Immature natural killer cell (primary cell): ENCODE results near the gene HHATL. TPM values are rescaled to one million over a fixed set of nuclear protein-coding genes. Genes with fewer than 3 reads are reported as not detected.

Source experiments
- DNase-seq, 3 donors: peaks; one replicate each; pipeline ENCODE4 v3.0.0; 2022; ENCODE audit warnings: mixed read lengths in 1 of 3
- H3K27ac Mint-ChIP-seq, 6 donors: one replicate each; pipeline ENCODE4 v1.8.0; 2020; ENCODE audit warnings: mixed read lengths in 6 of 6, mild to moderate bottlenecking in 5 of 6, inconsistent platforms in 4 of 6, moderate library complexity in 3 of 6
- H3K27me3 Mint-ChIP-seq, 3 donors: one replicate each; pipeline ENCODE4 v1.8.0; 2020 to 2021; ENCODE audit warnings: low read depth in 3 of 3, mild to moderate bottlenecking in 3 of 3, mixed read lengths in 3 of 3, moderate library complexity in 3 of 3, inconsistent platforms in 1 of 3
- H3K36me3 Mint-ChIP-seq, 3 donors: one replicate each; pipeline ENCODE4 v1.8.0; 2020; ENCODE audit warnings: mixed read lengths in 3 of 3, inconsistent platforms in 2 of 3, mild to moderate bottlenecking in 2 of 3
- H3K4me1 Mint-ChIP-seq, 2 donors: one replicate each; pipeline ENCODE4 v1.8.0; 2020; ENCODE audit warnings: inconsistent platforms in 2 of 2, mild to moderate bottlenecking in 2 of 2, mixed read lengths in 2 of 2, moderate library complexity in 1 of 2
- H3K4me3 Mint-ChIP-seq, 5 donors: one replicate each; pipeline ENCODE4 v1.8.0; 2020; ENCODE audit warnings: mild to moderate bottlenecking in 5 of 5, mixed read lengths in 5 of 5, inconsistent platforms in 3 of 5, moderate library complexity in 3 of 5
- H3K9me3 Mint-ChIP-seq, 6 donors: one replicate each; pipeline ENCODE4 v1.8.0; 2020; ENCODE audit warnings: mild to moderate bottlenecking in 6 of 6, mixed read lengths in 6 of 6, inconsistent platforms in 4 of 6, moderate library complexity in 3 of 6
- polyA plus RNA-seq, 3 donors: library from polyadenylated mRNA; unstranded; fragments of 300-500 nt; fragmentation: Illumina TruSeq; gene quantifications; one replicate each; pipeline ENCODE4 v1.2.3, GENCODE V29; 2021

Gene HHATL
- polyA plus RNA-seq, 3 donors from 2014 or later: not detected

DNA sequence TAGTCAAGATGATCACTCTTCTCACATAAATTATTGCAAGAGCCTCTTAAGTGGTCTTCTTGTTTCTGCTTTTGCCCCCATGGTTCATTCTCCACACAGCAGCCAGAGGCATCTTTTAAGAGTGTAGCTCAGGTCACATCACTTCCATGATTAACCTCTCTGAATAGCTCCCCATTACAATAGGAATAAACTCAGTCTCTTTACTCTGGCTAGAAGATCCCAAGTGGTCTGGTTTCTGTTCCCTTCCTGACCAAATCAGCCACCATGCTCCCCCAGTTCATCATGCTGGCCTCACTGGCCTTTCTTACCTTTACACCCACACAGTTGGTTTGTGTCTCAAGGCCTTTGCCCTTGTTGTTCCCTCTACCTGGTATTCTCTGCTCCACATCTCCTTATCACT, 8.2 kb downstream of the HHATL start:
- Mint-ChIP-seq H3K27ac (no peak overlapping the region), H3K27me3 (peaks cover 2 to 6% (median 4%) of the 10 kb centered on the region in 3 donors), H3K4me1 (peaks cover 5 to 6% of the 10 kb centered on the region in 2 donors), H3K9me3 (no peaks in the 10 kb centered on the region), H3K4me3 (no peak overlapping the region), H3K36me3 (no peaks in the 10 kb centered on the region)
- DNase-seq: no peak

DNA sequence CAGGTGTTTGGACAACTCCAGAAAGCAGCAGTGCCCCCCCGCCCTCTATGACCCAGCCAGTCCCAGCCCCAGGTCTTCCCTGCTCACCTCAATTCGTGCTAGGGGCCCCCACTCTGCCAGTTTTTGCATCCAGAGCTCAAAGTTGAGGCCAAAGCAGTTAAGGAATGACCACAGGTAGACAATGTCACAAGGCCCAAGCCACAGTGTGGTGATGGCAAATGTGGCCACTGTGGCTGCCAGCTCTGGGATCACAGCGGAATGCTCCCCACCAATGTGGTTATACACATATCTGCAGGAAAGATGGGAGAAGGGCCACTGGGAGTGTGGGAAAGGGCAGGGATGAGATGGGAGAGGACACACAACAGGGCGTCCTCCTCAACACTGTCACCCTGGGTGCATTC, 9.1 kb downstream of the HHATL start:
- peaks cover 2 to 6% (median 4%) of the 10 kb centered on the region in 3 donors for H3K27me3 Mint-ChIP-seq
- no peaks in the 10 kb centered on the region for H3K36me3 Mint-ChIP-seq
- no peaks in the 10 kb centered on the region for H3K9me3 Mint-ChIP-seq
- no peak for DNase-seq
- no peak overlapping the region for H3K4me3 Mint-ChIP-seq
- H3K27ac Mint-ChIP-seq: no peak overlapping the region
- H3K4me1 Mint-ChIP-seq: peaks cover 1% of the 10 kb centered on the region in 2 donors

DNA sequence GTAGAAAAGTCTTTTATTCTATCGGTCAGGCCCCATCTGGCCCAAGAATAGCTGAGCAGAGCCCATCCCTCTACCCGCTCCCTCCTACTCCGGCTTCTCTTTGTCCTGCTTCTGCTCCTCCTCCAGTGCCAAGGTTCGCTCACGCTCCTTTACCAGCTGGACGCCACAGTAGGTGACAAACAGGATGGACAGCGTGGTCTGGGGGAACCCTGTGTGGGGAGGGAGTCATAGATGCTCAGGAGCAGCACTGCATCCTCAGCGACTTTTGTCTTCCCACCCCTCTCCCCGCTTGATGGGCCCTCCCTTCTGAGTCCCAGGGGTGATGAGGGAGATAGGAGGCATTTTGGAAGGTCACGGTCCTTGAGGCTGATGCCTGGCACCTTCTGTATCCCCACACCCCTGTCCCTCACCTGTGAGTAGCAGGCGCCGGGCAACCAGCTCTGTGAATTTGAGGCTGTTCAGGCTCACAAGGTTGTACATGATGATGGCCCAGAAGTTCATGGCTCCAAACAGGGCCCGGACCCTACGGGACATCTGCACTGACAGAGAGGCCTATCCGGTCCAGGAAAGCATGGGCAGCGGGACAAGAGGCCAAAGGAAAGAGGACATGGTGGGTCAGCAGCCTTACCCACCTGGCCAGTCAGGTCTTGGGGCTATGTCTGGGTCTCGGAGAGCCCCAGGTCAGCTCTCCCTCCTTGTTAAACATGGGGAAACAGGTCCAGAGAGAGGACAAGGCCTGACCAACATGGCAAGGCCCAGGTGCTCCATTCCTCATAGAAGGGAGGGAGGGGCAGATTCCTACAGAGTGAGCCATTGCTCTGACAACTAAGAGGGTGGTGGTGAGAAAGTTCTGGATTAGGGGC, 9.7 kb downstream of the HHATL start:
- Mint-ChIP-seq H3K36me3 (no peaks in the 10 kb centered on the region), H3K9me3 (no peaks in the 10 kb centered on the region), H3K27me3 (peaks cover 2 to 4% (median 3%) of the 10 kb centered on the region in 3 donors), H3K4me3 (no peak overlapping the region), H3K27ac (no peak overlapping the region), H3K4me1 (no peaks in the 10 kb centered on the region)
- DNase-seq: no peak

GRCh38 chr3:42691816-42692666, 10.6 kb downstream of the HHATL start:
- no peak for DNase-seq
- no peak overlapping the region for H3K4me3 Mint-ChIP-seq
- peaks cover 2 to 6% (median 3%) of the 10 kb centered on the region in 3 donors for H3K27me3 Mint-ChIP-seq
- no peaks in the 10 kb centered on the region for H3K4me1 Mint-ChIP-seq
- no peaks in the 10 kb centered on the region for H3K36me3 Mint-ChIP-seq
- H3K27ac Mint-ChIP-seq: no peak overlapping the region
- H3K9me3 Mint-ChIP-seq: no peaks in the 10 kb centered on the region

DNA sequence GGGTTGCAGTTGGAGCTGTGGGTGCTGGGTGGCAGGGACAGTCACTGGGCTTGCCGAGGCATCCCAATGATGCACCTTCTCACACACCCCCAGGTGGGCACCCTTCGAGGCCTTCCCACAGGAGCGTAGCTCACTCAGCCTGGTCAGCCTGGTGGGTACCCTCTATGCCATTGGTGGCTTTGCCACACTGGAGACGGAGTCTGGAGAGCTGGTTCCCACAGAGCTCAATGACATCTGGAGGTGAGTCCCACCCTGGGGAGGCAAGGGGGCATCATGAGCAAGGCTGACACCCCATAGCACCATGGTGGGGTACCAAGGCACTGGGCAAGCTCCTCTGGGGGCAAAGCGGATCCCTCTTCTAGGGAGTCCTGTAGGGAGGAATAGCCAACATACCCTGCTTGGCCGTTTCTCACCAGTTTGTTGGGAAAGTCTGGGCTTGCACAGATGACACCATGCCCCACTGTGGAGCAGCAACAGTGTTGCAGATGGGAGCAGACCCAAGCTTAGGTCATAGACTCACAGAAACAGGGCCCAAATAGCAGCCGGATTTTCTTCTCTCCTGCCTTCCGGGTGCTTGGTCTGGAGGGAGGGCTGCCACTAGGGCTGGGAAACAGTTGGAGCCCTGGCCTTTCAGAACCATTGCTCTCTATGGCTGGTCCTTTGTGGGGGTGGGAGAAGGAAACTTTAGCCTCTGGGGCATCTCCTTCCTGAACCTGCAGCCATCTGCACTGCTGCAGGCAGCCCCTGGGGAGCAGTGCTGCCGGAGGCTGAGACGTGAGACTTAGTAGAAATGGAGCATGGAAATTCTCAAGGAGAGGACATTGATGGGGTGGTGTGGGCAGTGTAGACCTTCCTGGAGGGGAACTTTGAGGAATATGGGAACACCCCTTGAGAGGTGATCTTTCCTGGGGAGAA, 11.6 kb downstream of the HHATL start:
- peaks cover 2 to 6% (median 3%) of the 10 kb centered on the region in 3 donors for H3K27me3 Mint-ChIP-seq
- H3K27ac Mint-ChIP-seq: no peak overlapping the region
- H3K36me3 Mint-ChIP-seq: no peaks in the 10 kb centered on the region
- H3K4me3 Mint-ChIP-seq: no peak overlapping the region
- no peak for DNase-seq
- H3K4me1 Mint-ChIP-seq: no peaks in the 10 kb centered on the region
- no peaks in the 10 kb centered on the region for H3K9me3 Mint-ChIP-seq

- H3K4me3 Mint-ChIP-seq: no peak overlapping the region
- no peaks in the 10 kb centered on the region for H3K9me3 Mint-ChIP-seq
- no peak overlapping the region for H3K27ac Mint-ChIP-seq
- no peaks in the 10 kb centered on the region for H3K4me1 Mint-ChIP-seq
- no peaks in the 10 kb centered on the region for H3K36me3 Mint-ChIP-seq
- DNase-seq: no peak
- H3K27me3 Mint-ChIP-seq: peaks cover 2 to 8% (median 3%) of the 10 kb centered on the region in 3 donors
Observed at GRCh38 chr3:42690191-42690590, 12.4 kb downstream of the HHATL start.

- DNase-seq: no peak
- no peak overlapping the region for H3K4me3 Mint-ChIP-seq
- H3K9me3 Mint-ChIP-seq: no peaks in the 10 kb centered on the region
- no peaks in the 10 kb centered on the region for H3K4me1 Mint-ChIP-seq
- H3K36me3 Mint-ChIP-seq: no peaks in the 10 kb centered on the region
- H3K27me3 Mint-ChIP-seq: peaks cover 3 to 8% (median 4%) of the 10 kb centered on the region in 3 donors
- no peak overlapping the region for H3K27ac Mint-ChIP-seq
Observed at GRCh38 chr3:42689421-42690014, 13.1 kb downstream of the HHATL start.

DNA sequence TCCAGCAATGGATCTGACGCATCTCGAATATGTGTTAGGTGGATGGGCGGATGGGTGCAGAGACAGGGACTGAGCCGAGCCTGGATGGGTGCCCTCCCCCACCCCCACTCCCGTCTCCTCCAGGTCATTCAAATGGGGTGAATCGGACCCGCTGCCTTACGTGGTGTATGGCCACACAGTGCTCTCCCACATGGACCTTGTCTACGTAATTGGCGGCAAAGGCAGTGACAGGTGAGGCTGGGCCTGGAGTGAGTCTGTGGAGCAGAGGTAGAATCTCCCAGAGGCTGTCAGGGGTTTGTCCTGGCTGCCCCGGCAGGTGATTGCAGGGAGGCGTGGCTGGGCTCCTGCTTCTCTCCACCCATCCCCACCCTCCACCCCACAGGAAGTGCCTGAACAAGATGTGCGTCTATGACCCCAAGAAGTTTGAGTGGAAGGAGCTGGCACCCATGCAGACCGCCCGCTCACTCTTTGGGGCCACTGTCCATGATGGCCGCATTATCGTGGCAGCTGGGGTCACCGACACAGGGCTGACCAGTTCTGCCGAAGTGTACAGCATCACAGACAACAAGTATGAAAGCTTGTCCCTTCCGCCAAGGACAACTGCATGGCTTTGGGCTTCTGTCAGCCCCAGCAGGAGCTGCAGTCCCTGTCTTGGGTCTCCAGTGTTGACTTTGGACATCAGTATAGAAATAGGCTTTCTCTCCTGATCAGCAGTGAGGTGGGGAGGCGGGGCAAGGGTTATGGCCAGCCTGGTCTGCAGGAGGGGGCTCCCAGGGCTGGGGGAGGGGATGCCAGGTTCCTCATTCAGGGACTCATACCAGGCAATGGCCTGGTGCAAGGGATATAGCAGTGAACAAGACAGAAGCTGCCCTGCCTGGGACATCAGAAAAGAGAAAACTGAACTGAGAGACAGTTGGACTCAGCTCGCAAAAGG, 13.8 kb downstream of the HHATL start:
- Mint-ChIP-seq H3K4me1 (no peaks in the 10 kb centered on the region), H3K4me3 (no peak overlapping the region), H3K36me3 (no peaks in the 10 kb centered on the region), H3K27me3 (peaks cover 5 to 8% (median 5%) of the 10 kb centered on the region in 3 donors), H3K27ac (no peak overlapping the region), H3K9me3 (no peaks in the 10 kb centered on the region)
- no peak for DNase-seq

DNA sequence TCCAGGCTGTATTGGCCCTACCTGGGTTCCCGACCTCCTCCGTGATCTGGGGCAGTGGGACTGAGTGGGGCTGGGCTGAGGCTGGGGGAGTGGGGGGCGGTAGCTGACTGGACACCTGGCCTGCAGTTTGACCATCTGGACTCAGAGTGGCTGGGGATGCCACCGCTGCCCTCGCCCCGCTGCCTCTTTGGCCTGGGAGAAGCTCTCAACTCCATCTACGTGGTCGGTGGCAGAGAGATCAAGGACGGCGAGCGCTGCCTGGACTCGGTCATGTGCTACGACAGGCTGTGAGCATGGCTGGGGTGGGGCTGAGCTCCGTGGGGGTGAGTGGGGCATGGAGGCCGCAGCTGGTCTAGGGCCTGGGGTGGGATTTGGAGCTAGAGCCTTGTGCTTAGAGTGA, 14.6 kb downstream of the HHATL start:
- H3K9me3 Mint-ChIP-seq: no peaks in the 10 kb centered on the region
- H3K27ac Mint-ChIP-seq: no peak overlapping the region
- no peak for DNase-seq
- H3K4me1 Mint-ChIP-seq: no peaks in the 10 kb centered on the region
- H3K36me3 Mint-ChIP-seq: no peaks in the 10 kb centered on the region
- H3K27me3 Mint-ChIP-seq: peaks cover 6 to 8% (median 7%) of the 10 kb centered on the region in 3 donors
- no peak overlapping the region for H3K4me3 Mint-ChIP-seq

DNA sequence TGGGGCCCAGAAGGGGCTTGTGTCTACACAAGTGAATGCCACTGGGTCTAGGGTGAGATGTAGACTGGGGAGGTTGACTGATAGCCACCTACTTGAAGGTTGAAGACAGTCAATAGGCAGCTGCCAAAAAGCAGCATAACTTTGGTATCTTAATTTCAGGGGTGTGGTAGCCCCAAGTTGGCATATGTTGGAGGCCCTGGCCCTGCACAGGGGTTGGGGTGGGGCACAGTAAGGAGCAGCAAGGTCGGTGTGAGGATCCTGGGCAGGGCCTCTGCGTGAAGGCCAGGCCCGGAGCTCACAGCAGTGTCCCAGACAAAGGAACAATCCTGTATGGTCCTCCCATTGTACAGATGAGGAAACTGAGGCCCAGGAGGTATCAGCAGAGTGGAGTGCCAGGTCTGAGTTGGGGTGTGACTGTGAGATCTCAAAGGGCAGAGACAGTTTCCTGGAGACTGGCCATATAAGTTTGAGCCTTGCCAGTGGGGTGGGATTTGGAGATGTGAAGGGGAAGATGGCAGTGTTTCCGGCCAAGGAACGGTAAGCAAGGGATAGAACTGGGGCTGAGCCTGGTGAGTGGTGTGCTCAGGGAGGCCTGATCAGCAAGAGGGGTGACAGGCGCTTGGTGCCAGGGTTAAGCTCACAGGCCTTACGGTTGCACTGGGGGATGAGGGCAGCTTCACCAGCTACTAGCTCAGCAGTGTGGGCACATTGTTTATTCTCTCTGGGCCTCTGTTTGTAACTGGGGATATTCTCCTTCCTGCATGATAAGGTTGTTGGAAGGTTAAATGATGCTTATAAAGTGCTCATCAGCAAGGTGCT, 15.6 kb downstream of the HHATL start:
- no peak overlapping the region for H3K4me3 Mint-ChIP-seq
- peaks cover 6 to 10% (median 9%) of the 10 kb centered on the region in 3 donors for H3K27me3 Mint-ChIP-seq
- H3K27ac Mint-ChIP-seq: no peak overlapping the region
- H3K9me3 Mint-ChIP-seq: no peaks in the 10 kb centered on the region
- no peak for DNase-seq
- H3K4me1 Mint-ChIP-seq: no peaks in the 10 kb centered on the region
- no peaks in the 10 kb centered on the region for H3K36me3 Mint-ChIP-seq

DNA sequence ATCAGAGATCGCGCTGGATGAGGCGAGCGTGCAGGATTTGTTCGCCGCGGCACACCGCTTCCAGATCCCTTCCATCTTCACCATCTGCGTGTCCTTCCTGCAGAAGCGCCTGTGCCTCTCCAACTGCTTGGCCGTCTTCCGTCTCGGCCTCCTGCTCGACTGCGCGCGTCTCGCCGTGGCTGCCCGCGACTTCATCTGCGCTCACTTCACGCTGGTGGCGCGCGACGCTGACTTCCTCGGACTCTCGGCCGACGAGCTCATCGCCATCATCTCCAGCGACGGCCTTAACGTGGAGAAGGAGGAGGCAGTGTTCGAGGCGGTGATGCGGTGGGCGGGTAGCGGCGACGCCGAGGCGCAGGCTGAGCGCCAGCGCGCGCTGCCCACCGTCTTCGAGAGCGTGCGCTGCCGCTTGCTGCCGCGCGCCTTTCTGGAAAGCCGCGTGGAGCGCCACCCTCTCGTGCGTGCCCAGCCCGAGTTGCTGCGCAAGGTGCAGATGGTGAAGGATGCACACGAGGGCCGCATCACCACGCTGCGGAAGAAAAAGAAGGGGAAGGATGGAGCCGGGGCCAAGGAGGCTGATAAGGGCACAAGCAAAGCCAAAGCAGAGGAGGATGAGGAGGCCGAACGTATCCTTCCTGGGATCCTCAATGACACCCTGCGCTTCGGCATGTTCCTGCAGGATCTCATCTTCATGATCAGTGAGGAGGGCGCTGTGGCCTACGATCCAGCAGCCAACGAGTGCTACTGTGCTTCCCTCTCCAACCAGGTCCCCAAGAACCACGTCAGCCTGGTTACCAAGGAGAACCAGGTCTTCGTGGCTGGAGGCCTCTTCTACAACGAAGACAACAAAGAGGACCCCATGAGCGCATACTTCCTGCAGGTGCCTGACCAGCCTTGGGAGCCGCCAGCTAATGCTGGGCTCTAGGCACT, 16.4 kb downstream of the HHATL start:
- Mint-ChIP-seq H3K27me3 (peaks cover 6 to 10% (median 7%) of the 10 kb centered on the region in 3 donors), H3K4me1 (no peaks in the 10 kb centered on the region), H3K36me3 (no peaks in the 10 kb centered on the region), H3K9me3 (no peaks in the 10 kb centered on the region), H3K4me3 (no peak overlapping the region), H3K27ac (no peak overlapping the region)
- no peak for DNase-seq
